HepG2 (cell line): ENCODE measurements around the gene USP36. TPM values are rescaled to one million over a fixed set of nuclear protein-coding genes. Genes with fewer than 3 reads are reported as not detected.
A peak's percentile ranks its signal among the peaks of the same experiment; 100 is the strongest.

Experiments
- CBFB ChIP-seq: sonication (generic); formaldehyde crosslinking; IDR thresholded peaks from 2 replicates; pipeline ENCODE4 v1.4.0; 2020; ENCODE audit warnings: missing genetic modification reagents
- CREM ChIP-seq, 2 experiments: sonication (generic) in 1 of 2; formaldehyde crosslinking in 1 of 2; IDR thresholded peaks; 2 replicates each; pipeline versions ENCODE4 v1.4.0 to v1.6.1; 2016 to 2020; ENCODE audit warnings: antibody characterized with exemption in 1 of 2, mild to moderate bottlenecking in 1 of 2, missing genetic modification reagents in 1 of 2
- PHF5A ChIP-seq: IDR thresholded peaks from one replicate; pipeline ENCODE4 v1.6.1; 2018; ENCODE audit warnings: low read depth, missing genetic modification reagents; ENCODE audit not compliant: unreplicated experiment
- RBM39 ChIP-seq: fragments of 200-400 bp; formaldehyde crosslinking; IDR thresholded peaks from one replicate; pipeline ENCODE4 v1.6.1; 2018; ENCODE audit warnings: antibody characterized with exemption, mild to moderate bottlenecking, low read depth, low read length; ENCODE audit not compliant: poor library complexity, severe bottlenecking
- RFXAP ChIP-seq: sonication (generic); formaldehyde crosslinking; IDR thresholded peaks from 2 replicates; pipeline ENCODE4 v1.4.0; 2020; ENCODE audit warnings: missing genetic modification reagents, borderline replicate concordance
- ZNF143 ChIP-seq: sonication (generic); formaldehyde crosslinking; IDR thresholded peaks from 2 replicates; pipeline ENCODE4 v1.4.0; 2020; ENCODE audit warnings: missing genetic modification reagents
- ZNF34 ChIP-seq: sonication (generic); formaldehyde crosslinking; IDR thresholded peaks from 2 replicates; pipeline ENCODE4 v1.4.0; 2020; ENCODE audit warnings: mild to moderate bottlenecking, missing genetic modification reagents, borderline replicate concordance
- ZNF44 ChIP-seq: sonication (generic); formaldehyde crosslinking; IDR thresholded peaks from 2 replicates; pipeline ENCODE4 v1.5.1; 2020; ENCODE audit warnings: mild to moderate bottlenecking, missing genetic modification reagents
- ZNF713 ChIP-seq: sonication (generic); formaldehyde crosslinking; IDR thresholded peaks from 2 replicates; pipeline ENCODE4 v1.4.0; 2020; ENCODE audit warnings: mild to moderate bottlenecking, missing genetic modification reagents
- ZNF839 ChIP-seq: sonication (generic); formaldehyde crosslinking; IDR thresholded peaks from 2 replicates; pipeline ENCODE4 v1.4.0; 2020; ENCODE audit warnings: missing genetic modification reagents, mild to moderate bottlenecking, borderline replicate concordance
- polyA plus RNA-seq, 8 experiments: library from polyadenylated mRNA; depleted of rRNA in 3 of 8; stranded (reverse) in 7 of 8; unstranded in 1 of 8; fragments of >200 nt; fragmentation: Illumina TruSeq in 4 of 8; extraction: Trizol in 4 of 8; gene quantifications; 2 replicates each; pipeline versions ENCODE4 v1.2.1 to v1.2.3, GENCODE V29; 2011 to 2016; ENCODE audit warnings: low read depth in 4 of 8, missing spikeins in 1 of 8, mixed read lengths in 1 of 8; ENCODE audit not compliant: insufficient read depth in 1 of 8
- total RNA-seq, 5 experiments: library from RNA; depleted of rRNA; stranded (reverse); fragments of >200 nt; fragmentation: Illumina TruSeq; extraction: Trizol; gene quantifications; 2 replicates each; pipeline ENCODE4 v1.2.3, GENCODE V29; 2016; ENCODE audit warnings: low read depth in 1 of 5
- TF ChIP-seq, protein P1 (sequence below): sonication (generic); formaldehyde crosslinking; IDR thresholded peaks from one replicate; pipeline ENCODE4 v1.5.1; 2020; ENCODE audit warnings: mild to moderate bottlenecking, missing genetic modification reagents; ENCODE audit errors: not compliant biosample characterization
- TF ChIP-seq, protein P2 (sequence below): sonication (generic); formaldehyde crosslinking; IDR thresholded peaks from 2 replicates; pipeline ENCODE4 v1.5.1; 2020; ENCODE audit warnings: missing genetic modification reagents, mild to moderate bottlenecking, borderline replicate concordance
- TF ChIP-seq, protein P3 (sequence below): sonication (generic); formaldehyde crosslinking; IDR thresholded peaks from 2 replicates; pipeline ENCODE4 v1.5.0; 2020; ENCODE audit warnings: missing genetic modification reagents, mild to moderate bottlenecking, borderline replicate concordance
- TF ChIP-seq, protein P4 (sequence below): sonication (generic); formaldehyde crosslinking; IDR thresholded peaks from 2 replicates; pipeline ENCODE4 v1.8.1; 2022; ENCODE audit warnings: mild to moderate bottlenecking, missing genetic modification reagents

Gene USP36
- total and polyA plus RNA-seq, 2 of the 13 experiments (the other 11 are each of a cell fraction or from before 2014, with no cell fraction given) = 29.6 to 45.9 TPM

DNA sequence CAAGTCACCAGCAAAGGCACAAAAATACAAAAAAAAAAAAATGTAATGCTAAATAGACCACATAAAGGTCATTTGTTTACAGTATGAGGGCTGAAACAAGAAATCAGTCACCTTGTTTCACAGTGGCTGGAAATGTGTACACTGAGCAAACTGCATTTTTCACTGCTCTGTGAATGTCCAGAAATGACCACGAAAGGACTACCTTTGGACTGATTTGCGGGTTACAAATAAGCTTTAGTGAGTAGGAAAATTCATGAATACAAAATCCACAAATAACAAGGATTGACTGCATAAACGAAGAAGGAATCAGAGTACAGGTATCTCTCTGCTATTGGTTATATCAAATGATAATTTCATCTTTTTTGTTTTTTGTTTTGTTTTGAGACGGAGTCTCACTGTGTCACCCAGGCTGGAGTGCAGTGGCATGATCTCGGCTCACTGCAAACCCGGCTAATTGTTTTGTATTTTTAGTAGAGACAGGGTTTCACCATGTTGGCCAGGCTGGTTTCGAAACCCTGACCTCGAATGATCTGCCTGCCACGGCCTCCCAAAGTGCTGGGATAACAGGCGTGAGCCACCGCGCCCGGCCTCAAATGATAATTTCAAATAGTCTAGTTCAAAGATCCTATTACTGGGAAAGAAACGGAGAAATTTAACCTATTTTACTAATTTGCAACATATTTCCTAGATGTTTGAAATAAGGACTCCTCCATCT is 89.0 kb downstream of the USP36 start (continued):
- TF ChIP-seq, protein P1, sequence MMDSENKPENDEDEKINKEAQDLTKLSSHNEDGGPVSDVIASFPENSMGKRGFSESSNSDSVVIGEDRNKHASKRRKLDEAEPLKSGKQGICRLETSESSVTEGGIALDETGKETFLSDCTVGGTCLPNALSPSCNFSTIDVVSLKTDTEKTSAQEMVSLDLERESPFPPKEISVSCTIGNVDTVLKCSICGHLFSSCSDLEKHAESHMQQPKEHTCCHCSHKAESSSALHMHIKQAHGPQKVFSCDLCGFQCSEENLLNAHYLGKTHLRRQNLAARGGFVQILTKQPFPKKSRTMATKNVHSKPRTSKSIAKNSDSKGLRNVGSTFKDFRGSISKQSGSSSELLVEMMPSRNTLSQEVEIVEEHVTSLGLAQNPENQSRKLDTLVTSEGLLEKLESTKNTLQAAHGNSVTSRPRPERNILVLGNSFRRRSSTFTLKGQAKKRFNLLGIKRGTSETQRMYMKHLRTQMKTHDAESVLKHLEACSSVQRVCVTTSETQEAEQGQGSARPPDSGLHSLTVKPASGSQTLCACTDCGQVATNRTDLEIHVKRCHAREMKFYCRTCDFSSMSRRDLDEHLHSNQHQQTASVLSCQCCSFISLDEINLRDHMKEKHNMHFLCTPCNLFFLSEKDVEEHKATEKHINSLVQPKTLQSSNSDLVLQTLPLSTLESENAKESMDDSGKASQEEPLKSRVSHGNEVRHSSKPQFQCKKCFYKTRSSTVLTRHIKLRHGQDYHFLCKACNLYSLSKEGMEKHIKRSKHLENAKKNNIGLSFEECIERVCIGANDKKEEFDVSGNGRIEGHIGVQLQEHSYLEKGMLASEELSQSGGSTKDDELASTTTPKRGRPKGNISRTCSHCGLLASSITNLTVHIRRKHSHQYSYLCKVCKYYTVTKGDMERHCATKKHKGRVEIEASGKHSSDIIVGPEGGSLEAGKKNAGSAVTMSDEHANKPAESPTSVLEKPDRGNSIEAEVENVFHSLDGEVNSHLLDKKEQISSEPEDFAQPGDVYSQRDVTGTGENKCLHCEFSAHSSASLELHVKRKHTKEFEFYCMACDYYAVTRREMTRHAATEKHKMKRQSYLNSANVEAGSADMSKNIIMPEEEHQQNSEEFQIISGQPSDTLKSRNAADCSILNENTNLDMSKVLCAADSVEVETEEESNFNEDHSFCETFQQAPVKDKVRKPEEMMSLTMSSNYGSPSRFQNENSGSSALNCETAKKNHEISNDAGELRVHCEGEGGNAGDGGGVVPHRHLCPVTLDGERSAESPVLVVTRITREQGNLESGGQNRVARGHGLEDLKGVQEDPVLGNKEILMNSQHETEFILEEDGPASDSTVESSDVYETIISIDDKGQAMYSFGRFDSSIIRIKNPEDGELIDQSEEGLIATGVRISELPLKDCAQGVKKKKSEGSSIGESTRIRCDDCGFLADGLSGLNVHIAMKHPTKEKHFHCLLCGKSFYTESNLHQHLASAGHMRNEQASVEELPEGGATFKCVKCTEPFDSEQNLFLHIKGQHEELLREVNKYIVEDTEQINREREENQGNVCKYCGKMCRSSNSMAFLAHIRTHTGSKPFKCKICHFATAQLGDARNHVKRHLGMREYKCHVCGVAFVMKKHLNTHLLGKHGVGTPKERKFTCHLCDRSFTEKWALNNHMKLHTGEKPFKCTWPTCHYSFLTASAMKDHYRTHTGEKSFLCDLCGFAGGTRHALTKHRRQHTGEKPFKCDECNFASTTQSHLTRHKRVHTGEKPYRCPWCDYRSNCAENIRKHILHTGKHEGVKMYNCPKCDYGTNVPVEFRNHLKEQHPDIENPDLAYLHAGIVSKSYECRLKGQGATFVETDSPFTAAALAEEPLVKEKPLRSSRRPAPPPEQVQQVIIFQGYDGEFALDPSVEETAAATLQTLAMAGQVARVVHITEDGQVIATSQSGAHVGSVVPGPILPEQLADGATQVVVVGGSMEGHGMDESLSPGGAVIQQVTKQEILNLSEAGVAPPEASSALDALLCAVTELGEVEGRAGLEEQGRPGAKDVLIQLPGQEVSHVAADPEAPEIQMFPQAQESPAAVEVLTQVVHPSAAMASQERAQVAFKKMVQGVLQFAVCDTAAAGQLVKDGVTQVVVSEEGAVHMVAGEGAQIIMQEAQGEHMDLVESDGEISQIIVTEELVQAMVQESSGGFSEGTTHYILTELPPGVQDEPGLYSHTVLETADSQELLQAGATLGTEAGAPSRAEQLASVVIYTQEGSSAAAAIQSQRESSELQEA = no peak
- no peak for TF ChIP-seq ZNF143 (CRISPR knock-in tag)
- TF ChIP-seq, protein P2, sequence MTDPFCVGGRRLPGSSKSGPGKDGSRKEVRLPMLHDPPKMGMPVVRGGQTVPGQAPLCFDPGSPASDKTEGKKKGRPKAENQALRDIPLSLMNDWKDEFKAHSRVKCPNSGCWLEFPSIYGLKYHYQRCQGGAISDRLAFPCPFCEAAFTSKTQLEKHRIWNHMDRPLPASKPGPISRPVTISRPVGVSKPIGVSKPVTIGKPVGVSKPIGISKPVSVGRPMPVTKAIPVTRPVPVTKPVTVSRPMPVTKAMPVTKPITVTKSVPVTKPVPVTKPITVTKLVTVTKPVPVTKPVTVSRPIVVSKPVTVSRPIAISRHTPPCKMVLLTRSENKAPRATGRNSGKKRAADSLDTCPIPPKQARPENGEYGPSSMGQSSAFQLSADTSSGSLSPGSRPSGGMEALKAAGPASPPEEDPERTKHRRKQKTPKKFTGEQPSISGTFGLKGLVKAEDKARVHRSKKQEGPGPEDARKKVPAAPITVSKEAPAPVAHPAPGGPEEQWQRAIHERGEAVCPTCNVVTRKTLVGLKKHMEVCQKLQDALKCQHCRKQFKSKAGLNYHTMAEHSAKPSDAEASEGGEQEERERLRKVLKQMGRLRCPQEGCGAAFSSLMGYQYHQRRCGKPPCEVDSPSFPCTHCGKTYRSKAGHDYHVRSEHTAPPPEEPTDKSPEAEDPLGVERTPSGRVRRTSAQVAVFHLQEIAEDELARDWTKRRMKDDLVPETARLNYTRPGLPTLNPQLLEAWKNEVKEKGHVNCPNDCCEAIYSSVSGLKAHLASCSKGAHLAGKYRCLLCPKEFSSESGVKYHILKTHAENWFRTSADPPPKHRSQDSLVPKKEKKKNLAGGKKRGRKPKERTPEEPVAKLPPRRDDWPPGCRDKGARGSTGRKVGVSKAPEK (CRISPR knock-in tag) = no peak
- peak; percentile 67 for TF ChIP-seq PHF5A (CRISPR knock-in tag)
- no peak for TF ChIP-seq RBM39
- TF ChIP-seq CREM (IDR thresholded peaks at IDR 0.05) = peak; percentile 49; the same call in 1 of the 2 replicates
- no peak for TF ChIP-seq CREM (CRISPR knock-in tag; IDR thresholded peaks at IDR 0.05)
- TF ChIP-seq CBFB (CRISPR knock-in tag) = no peak
- TF ChIP-seq, protein P3, sequence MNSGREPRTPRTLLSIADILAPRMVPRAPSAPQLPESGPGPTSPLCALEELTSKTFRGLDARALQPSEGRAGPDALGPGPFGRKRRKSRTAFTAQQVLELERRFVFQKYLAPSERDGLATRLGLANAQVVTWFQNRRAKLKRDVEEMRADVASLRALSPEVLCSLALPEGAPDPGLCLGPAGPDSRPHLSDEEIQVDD (CRISPR knock-in tag) = no peak
- TF ChIP-seq ZNF44 (CRISPR knock-in tag) = no peak
- TF ChIP-seq ZNF839 (CRISPR knock-in tag) = no peak
- TF ChIP-seq ZNF34 (CRISPR knock-in tag) = no peak
- no peak for TF ChIP-seq RFXAP
- TF ChIP-seq ZNF713 (CRISPR knock-in tag) = no peak
- TF ChIP-seq, protein P4, sequence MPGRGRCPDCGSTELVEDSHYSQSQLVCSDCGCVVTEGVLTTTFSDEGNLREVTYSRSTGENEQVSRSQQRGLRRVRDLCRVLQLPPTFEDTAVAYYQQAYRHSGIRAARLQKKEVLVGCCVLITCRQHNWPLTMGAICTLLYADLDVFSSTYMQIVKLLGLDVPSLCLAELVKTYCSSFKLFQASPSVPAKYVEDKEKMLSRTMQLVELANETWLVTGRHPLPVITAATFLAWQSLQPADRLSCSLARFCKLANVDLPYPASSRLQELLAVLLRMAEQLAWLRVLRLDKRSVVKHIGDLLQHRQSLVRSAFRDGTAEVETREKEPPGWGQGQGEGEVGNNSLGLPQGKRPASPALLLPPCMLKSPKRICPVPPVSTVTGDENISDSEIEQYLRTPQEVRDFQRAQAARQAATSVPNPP (CRISPR knock-in tag) = no peak
